Left hindlimb (tissue), 1 donor: ENCODE results near the gene ARVCF.
"Not testable (repeated sequence)": the region's sequence is repeated elsewhere in the genome, so short reads cannot be mapped to it uniquely, and the experiment has no call there.

ENCODE experiments used
- DNase-seq: peaks from one replicate; pipeline ENCODE4 v3.0.0-alpha.2; 2018

Gene ARVCF

DNA sequence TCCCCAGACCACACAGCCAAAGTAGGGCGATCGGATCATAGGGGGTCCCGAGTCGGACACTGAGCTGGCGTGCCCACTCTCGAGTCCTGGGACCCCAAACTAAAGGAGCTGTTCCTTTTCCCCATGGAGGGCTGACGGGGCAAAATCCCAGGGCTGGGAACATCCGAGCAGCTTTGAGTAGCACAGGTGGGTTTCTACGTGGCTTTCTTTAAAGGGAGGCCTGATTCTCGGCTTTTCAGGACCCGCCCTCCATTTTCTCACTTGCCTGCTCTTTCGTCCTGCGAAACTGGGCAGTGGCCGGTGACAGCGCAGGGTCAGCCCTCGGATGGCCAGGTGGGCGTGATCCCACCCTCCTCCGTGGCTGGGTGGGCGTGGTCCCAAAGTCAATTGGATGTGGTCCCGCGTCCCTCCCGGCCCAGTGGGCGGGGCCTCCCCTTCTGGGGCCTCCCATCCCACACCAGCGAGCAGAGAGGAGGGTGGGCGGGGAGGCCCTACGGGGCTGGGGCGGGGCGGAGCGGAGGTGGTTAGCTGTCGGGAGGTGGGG is 57.5 kb downstream of the ARVCF start:
- peak; percentile 89 for DNase-seq

DNA sequence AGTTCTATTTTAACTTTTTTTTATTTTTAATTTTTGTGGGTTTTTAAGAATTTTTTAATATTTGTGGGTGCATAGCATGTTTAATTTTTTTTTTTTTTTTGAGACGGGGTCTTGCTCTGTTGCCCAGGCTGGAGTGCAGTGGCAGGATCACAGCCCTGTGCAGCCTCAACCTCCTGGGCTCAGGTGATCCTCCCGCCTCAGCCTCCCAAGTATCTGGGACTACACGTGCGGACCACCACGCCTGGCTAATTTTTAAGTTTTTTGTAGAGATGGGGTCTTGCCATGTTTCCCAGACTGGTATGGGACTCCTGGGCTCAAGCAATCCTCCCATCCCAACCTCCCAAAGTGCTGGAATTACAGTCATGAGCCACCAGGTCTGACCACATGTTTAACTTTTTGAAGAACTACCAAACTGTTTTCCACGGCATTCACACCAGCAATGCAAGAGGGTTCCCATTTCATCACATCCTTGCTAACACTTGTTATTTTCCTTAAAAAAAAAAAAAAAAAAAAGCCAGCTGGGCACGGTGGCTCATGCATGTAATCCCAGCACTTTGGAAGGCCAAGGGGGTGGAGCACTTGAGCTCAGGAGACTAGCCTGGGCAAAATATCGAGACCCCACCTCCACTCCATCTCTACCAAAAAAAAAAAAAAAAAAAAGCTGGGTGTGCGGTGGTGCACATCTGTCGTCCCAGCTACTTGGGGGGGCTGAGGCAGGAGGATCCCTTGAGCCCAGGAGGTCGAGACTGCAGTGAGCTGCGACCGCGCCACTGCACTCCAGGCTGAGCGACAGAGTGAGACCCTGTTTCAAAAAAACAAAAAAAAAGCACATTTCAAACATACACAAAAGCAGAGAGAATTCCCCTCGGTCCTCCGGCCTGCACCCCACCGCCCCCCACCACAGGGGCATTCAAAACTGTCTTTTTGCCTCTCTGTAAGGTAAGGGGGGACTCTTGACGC is 58.3 kb downstream of the ARVCF start:
- DNase-seq: peak; percentile 26

DNA sequence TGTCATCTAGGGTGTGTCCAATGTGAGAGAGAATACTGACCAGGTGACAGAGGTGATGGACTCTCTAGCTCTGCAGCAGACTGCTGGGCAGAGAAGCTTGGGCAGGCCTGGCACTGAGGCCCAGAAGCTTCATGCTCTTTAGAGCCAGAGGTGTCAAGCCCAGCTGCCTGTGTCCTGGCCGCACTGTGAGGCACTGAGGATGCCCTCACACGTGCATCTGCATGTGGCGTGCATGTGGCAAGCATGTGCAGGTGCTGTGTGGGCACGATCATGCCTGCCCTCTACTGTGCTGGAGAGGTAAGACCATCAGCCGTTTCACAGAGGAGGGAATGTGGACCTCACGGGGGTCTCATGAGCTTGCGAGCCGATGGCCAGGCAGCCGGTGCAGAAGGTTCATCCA is 59.2 kb downstream of the ARVCF start:
- DNase-seq: peak; percentile 35

DNA sequence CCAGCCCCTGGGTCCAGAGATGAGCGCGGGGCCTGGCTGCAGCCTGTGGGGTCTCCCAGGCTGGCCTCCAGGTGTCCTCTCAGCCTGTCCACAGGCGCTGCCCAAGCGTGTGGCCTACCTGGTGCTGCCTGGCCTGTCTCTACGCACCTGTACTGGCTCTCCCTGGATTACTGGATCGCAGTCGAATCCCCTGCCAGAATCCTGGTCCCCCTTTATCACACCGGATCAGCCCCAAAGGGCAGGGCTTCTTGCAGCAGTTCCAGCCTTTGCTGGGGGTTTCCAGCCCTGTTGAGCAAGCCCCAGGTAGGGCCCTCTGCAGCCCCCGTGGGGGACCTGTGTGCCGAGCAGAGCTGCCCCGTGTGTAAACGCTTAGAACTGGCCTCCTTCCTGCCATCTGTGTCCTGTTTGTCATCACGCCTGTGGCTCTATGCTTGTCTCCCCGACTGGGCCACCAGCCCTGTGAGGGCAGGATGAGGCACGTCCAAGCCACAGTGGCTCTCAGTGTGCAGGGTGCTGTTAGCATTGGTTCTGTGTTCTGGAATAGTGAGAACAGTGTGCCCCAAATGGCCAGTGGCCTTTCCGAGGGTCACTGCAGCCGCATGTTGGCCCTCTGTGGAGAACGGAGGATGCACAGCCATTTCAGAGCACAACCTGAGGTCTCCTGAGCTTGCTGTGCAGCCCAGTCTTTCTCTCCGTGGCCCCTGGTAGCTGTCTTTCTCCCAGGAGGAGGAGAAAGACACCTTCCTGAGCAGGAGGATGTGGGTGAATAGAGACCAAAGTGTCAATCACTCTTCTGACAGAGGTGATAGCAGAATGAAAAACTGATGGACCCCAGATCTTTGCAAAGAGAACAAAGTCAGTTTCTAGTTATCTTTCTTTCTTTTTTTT is 61.1 kb downstream of the ARVCF start:
- peak; percentile 28 for DNase-seq

DNA sequence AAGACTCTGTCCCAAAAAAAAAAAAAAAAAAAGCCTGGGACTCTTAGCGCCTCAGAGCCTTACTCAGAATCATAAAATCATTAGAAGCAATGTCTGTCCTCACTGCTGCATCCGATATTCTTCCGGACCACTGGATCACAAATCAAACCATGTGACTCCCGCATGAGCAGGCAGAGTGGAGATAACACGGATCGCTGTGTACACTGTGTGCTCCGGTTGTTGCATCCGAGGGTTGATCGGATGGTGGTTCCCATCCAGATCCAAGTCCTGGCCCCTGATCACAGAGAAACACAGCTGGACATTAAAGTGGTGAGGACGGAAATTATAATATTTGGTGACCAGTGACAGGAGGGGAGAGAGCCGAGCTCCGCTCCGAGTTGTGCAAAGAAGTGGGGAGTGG is 65.3 kb downstream of the ARVCF start:
- DNase-seq: peak; percentile 6

DNA sequence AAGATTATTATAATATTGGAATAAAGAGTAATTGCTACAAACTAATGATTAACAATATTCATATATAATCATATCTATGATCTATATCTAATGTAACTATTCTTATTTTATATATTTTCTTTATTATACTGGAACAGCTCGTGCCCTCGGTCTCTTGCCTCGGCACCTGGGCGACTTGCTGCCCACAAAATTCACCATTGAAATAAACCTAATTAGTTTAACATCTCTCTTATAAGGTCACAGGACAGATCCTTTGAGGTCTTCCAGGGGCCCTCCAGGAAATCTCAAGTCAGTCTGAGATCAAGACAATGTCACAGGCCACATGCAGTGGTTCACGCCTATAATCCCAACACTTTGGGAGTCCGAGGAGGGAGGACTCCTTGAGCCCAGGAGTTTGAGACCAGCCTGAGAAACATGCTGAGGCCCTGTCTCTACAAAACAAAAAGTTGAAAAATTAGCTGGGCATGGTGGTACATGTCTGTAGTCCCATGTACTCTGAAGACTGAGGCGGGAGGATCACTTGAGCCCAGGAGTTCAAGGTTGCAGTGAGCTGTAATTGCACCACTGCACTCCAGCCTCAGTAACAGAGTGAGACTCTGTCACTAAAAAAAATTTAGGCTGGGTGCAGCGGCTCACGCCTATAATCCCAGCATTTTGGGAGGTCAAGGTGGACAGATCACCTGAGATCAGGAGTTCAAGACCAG is 68.4 kb downstream of the ARVCF start:
- DNase-seq: no peak

DNA sequence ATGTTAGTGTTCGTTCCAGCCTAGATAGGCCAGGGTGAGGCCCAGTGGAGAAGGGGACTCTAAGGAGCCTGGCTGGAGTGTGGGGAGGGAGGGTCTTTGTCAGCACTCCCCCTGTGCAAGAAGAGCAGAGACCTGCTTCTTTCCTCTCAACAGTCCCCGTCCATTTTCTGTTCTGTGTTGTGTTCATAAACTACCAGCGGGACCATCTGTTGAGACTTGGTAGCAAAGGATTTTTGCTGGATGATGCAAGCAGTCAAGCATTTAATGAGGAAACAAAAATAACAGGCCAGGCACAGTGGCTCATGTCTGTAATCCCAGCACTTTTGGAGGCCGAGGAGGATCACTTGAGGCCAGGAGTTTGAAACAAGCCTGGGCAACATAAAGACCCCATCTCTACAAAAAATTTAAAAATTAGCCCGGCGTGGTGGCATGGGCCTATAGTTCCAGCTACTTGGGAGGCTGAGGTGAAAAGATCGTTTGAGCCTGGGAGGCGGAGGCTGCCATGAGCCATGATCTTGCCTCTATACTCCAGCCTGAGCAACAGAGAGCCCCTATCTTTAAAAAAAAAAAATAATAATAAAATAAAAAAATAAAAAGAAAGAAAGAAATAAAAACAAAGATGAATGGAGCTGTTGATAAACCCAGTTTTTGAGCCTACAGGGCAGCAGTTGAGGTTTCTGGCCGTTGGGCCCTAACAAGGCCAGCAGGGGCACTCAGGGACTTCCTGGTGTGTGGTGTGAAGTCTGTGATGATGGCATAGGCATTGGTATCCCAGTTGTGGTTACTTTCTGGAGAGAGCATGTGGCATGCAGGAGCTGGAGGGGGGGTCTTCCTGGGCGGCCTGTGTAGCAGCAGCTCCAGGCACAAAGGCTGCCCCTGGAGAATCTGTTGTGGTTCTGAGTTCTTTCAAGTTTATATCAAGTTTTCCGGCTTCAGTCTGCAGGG is 73.3 kb downstream of the ARVCF start:
- peak; percentile 50 for DNase-seq

DNA sequence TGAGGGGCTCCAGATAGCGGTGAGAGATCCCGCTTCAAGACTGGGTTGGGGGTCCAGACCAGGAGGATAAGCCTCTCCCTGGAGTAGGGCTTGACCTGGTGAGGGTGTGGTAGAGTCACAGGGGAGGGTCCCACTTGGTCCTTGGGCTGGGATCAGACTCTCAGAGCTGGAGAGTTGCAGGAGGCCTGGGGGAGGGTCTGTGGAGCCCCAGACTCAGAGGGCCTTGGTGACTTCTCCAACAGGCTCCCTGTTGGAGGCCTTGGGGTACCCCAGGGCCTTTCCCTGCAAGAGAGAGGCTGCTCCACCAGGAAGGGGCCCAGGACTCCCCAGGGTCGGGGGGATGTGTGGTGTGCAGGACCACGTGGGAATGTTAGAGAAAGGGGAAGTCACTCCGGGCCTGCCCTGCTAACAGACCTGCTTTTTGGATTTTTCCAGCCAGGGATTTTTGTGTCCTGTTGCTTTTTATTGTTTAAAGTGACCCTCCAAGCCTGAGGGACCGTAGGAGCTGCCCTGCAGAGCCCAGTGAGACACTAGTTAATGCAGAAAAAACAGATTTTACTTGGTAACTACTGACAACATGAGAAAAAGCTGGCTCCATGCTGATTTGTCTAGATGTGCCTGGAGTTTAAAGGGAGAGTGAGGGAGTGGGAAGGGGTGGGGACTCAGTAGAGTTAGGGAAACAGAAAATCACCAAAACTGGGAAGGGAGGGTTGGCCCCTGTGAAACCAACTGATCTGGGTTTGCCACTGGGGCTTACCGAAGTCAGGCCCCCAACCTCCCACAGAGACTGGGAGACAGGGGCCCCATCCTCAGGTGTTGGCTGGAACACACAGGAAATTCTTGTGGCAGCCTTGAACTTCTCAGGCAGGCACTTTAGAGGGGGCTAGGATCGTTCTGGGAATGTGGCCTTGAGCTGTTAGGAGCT is 74.2 kb downstream of the ARVCF start:
- peak; percentile 75 for DNase-seq

DNA sequence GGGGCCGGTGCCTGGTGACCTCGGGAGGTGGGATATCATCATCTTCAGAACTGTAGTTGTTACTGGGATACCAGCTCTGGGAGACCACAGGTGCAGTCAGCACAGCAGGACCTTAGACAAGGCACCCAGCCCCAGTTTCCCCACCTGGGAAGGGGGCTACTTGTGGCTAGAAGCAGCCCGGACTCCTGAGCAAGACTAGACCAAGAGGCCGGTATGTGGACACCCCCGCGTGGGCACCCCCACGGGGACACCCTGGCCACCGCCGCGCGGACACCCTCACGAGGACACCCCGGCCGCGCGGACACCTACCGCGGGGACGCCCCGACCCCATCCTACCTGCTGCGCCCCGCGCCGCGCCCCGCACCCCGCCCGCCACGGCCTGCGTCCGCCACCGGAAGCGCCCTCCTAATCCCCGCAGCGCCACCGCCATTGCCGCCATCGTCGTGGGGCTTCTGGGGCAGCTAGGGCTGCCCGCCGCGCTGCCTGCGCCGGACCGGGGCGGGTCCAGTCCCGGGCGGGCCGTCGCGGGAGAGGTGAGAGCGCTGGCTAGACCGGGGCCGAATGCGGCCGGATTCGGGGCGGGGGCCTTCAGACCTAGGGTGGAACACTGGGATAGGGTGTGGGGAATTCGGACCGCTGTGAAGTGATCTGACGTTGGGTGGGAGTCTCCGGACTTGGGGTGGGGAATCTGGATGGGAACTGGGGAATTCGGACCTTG is 75.1 kb downstream of the ARVCF start, which contains the start of the genes COMT and TXNRD2:
Gene COMT (plus strand): TSS at position 408 of the 718 bp plus-strand sequence. CDS start 20,755 bp downstream, outside the sequence.
Gene TXNRD2 (minus strand): TSS at position 454 of the 718 bp plus-strand sequence. CDS start 15 bp downstream, at position 439.
- DNase-seq: peak; percentile 70

DNA sequence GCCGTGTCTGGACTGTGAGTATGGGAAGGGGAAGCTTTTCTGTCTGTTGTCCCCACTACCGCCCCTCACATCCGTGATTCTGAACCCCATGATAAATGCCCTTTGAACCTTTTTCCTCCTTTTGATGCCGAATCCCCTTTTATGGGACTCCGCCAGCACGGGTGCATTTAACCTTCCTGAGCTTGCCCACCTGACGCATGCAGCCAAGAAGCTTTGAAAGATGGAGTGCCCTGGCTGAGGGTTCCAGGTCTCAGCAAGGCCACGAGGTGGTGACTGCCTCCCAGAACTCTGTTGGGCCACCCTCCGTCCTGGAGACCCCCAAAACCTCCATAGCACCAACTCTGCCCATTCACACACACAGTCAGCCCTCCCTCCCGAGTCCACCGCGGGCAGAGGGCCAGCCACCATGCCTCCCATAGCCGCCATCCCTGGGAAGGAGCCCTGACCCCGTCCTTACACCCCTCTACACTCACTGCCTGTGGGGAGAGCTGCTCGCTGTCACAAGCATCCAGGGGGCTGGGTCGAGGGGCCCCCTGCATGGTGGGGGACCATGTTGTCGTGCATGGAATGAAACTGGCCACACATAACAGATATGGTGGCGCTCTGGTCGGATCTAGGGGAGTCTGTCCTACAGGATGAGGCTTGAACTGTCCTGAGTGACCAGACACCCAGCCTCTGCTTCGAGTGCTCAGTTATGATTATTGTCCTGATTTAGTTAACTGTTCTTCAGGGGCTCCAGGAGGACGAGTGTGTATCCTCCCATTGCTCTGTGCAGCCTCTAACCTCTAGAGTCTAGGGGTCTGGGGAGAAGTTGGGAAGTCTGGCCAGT is 75.9 kb downstream of the ARVCF start:
- DNase-seq: peak; percentile 32

DNA sequence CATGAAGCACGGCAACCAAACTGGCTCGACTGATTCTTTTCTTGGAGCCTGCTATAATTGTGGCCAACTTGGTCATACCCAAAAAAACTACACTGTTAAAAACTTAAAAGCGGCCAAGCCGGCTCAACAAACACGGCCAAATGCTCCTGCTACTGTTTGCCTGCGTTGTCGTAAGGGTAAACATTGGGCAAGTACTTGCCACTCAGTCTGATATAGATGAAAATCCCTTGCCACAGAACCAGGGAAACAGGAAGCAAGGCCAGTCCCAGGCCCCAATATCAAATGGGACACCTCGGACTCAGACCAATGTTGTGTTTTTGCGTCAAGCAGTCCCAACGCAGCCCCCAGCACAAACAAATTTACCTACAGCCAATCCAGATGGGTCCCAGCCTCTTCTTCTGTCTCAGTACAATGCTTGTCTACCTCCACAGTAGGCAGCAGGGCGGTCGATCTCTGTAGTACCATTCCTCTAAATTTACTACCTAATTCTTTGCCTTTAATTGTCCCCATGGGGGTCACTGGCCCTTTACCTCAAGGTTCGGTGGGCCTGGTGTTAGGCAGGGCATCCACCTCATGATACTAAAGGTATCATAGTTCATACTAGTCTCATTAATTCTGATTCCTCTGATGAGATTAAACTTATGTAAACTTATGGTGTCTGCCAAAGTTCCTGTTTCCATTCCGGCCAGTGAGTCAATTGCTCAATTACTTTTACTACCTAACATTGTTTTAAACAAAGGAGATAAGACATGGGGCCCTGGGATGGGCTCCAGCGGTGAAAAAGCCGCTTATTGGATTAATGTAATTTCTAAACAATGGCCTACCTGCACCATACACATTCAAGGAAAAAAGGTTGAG is 78.8 kb downstream of the ARVCF start:
- DNase-seq: peak; percentile 1

DNA sequence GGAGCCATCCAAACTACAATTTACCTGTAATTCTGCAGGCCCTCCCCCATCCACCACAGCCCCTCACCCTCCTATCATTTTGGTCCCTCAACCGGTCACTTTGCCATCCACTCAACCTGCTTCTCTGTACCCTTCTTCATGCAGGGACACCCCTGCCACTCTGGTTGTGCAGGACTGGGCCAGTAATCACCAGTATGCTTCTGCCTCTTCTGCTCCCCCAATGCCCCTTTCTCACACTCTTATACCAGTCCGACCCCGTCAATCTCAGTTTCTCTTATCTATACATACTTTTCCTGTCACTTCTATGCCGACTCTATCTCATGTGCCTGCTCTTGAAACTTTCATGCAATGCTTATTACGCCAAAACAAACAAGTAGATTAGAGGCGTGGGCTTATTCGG is 80.1 kb downstream of the ARVCF start:
- peak; percentile 17 for DNase-seq

DNA sequence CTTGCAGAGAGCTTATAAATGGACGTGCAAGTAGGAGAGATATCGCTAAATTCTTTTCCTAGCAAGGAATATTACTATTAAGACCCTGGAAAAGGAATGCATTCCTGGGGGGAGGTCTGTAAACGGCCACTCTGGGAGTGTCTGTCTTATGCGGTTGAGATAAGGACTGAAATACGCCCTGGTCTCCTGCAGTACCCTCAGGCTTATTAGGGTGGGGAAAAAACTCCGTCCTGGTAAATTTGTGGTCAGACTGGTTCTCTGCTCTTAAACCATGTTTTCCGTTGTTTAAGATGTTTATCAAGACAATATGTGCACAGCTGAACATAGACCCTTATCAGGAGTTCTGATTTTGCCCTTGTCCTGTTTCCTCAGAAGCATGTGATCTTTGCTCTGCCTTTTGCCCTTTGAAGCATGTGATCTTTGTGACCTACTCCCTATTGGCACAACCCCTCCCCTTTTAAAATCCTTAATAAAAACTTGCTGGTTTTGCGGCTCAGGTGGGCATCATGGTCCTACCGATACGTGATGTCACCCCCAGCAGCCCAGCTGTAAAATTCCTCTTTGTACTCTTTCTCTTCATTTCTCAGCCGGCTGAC is 81.4 kb downstream of the ARVCF start:
- not testable (repeated sequence) for DNase-seq

DNA sequence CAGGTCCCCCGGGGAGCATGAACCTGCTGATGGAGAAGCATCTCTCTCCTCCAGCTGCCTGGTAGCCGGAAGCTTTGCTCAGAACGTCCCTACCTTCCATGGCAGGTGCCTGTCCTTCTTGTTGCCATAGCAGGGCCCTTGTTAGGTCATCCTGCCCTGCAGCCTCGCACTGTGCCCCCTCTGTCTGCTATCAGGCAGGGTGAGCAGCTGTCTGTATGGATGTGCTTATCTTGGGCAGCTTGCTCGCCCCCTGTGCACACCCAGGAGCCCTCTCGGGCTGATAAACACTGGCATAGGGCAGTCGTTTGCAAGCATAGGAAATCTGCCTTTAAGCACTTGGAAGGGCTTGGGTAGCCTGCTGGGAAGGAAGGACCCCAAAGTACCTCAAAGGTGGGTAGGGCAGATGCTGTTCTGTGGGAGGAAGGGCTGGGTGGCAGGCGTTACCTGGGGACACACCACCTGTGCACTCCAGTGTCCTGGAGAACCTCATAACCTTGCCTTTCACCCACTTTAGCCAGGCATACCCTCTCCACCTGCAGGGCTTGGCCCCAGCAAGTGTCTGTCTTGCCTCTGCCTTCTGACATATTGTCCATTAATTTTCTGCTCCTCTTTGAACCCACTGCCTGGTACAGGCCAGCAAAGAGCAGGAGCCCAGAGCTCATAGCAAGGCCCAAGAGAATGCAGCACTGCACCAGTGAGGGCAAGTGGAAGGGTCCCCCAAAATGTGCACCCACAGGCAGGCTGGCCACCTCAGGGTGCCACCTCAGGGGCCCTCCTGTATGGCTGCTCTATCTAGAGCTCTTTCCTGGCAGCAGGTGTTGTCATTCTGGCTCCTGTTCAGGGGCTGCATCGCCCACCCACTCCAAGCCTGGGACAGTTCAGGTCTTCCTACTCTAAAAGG is 83.0 kb downstream of the ARVCF start:
- DNase-seq: peak; percentile 15

DNA sequence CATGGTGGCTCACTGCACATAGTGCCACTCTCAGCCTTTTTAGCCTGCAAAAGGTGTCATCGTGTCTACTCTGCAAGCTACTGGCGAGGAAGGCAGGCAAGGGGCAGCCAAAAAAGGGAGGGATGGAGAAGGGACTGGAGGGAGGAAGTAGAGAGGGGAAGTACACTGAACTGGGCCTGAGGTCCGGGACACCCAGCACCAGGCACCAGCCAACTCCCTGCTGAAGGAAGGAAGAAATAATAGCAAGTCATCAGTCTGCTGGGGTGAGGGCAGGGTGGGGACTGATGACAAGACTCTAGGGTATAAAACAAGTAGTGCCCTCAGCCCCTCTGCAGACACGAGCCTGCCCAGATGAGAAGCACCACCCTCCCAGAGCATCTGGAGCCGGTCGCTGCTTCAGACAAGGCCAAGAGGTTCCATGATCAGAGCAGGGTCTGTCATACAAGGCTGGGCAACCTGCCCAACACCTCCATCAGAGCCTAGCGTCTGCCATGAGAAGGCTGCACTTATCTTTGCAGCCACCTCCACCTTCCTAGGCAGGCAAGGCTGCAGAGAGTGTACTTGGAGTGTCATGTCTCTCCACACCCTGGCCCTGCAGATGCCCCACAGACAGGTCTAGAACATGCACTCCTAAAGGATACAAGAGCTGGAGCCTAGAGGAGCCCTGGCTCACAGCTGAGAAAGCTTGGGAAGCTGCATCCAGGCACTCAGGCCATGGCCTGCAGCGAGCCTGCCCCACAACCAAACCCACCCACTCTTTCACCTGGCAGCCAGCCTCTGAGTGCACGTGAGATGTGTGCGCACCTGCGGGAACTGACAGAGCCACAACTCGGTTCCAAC is 84.0 kb downstream of the ARVCF start:
- peak; percentile 1 for DNase-seq
